Heart right ventricle (tissue), 16 donors: ENCODE results near the gene CEBPZ. TPM values are rescaled to one million over a fixed set of nuclear protein-coding genes. Genes with fewer than 3 reads are reported as not detected.
"Not testable (repeated sequence)": the region's sequence is repeated elsewhere in the genome, so short reads cannot be mapped to it uniquely, and the experiment has no call there.

ENCODE experiments used
- ATAC-seq, 8 donors: fragments of 200-7000 bp; cut with Tn5 transposase; one replicate each; pipeline ENCODE4 v1.9.1; 2020; ENCODE audit warnings: mild to moderate bottlenecking in 8 of 8, moderate library complexity in 8 of 8, moderate number of reproducible peaks in 1 of 8
- DNase-seq, 2 donors: peaks; one replicate each; pipeline ENCODE4 v3.0.0-alpha.2; 2020
- H3K27ac ChIP-seq, 10 donors: fragments of 200-600 bp; sonication (generic) in 2 of 10; one replicate each; pipeline versions ENCODE4 v1.5.0 to v1.8.0; 2020 to 2022; ENCODE audit warnings: mild to moderate bottlenecking in 3 of 10
- H3K27me3 ChIP-seq, 7 donors: fragments of 200-600 bp; one replicate each; pipeline ENCODE4 v1.8.0; 2021 to 2022; ENCODE audit warnings: mild to moderate bottlenecking in 2 of 7
- H3K36me3 ChIP-seq, 9 donors: fragments of 200-600 bp; sonication (generic) in 1 of 9; one replicate each; pipeline versions ENCODE4 v1.5.0 to v1.8.0; 2020 to 2022; ENCODE audit warnings: mild to moderate bottlenecking in 2 of 9
- H3K4me1 ChIP-seq, 9 donors: fragments of 200-600 bp; sonication (generic) in 1 of 9; one replicate each; pipeline versions ENCODE4 v1.5.0 to v1.8.0; 2020 to 2022; ENCODE audit warnings: mild to moderate bottlenecking in 4 of 9
- H3K4me3 ChIP-seq, 10 donors: fragments of 200-600 bp; sonication (generic) in 2 of 10; one replicate each; pipeline versions ENCODE4 v1.5.0 to v1.8.0; 2020 to 2022; ENCODE audit warnings: mild to moderate bottlenecking in 7 of 10, moderate library complexity in 2 of 10
- H3K9me3 ChIP-seq, 11 donors: fragments of 200-600 bp in 10 of 11; sonication (generic) in 2 of 11; one replicate each; pipeline versions ENCODE4 v1.5.0 to v1.8.0; 2013 to 2022; ENCODE audit warnings: mild to moderate bottlenecking in 2 of 11, control low read depth in 1 of 11, moderate library complexity in 1 of 11
- CTCF ChIP-seq, 9 donors: fragments of 200-600 bp; sonication (generic) in 2 of 9; IDR thresholded peaks; one replicate each; pipeline versions ENCODE4 v1.5.0 to v1.8.0; 2021 to 2022; ENCODE audit warnings: antibody characterized with exemption in 9 of 9, mild to moderate bottlenecking in 5 of 9, moderate library complexity in 1 of 9
- WGBS, 2 donors: extraction: QIAGEN DNeasy Blood & Tissue Kit; methylation state at CpG; one replicate each; pipeline ENCODE4 v1.1.7; 2013; ENCODE audit warnings: inconsistent platforms in 1 of 2; 5-methylcytosine and 5-hydroxymethylcytosine counted together
- intact Hi-C, 10 donors: fragments of 100-400 bp; cut with DNase I; formaldehyde crosslinking; loops; one replicate each; pipeline versions ENCODE4 v1.11.1 to v1.14.2; 2022
- polyA plus RNA-seq, 2 donors: library from polyadenylated mRNA; stranded (reverse); fragments of 200-250 nt; gene quantifications; one replicate each; pipeline ENCODE4 v1.2.3, GENCODE V29; 2013
- total RNA-seq, 10 donors: library from RNA; stranded (reverse); fragmentation: NEBNext Ultra II Directional in 3 of 10; extraction: Animal tissue kit (Norgen Biotek cat#: 25700) in 3 of 10; gene quantifications; one replicate each; pipeline versions ENCODE4 v1.2.1 to v1.2.4, GENCODE V29; 2021 to 2023
- donor health status: Arrhythmogenic right ventricular cardiomyopathy.
- donor health status: ischemic (EF 13 %, LVEDD 7.1; RV severe dilation, severe dysfunction).
- donor health status: healthy with polysubstance abuse.
- donor health status: DM: no; HTN: yes; CAD: no.
- donor health status: DM: no; HTN: no; CAD: no.
- donor health status: ischemic (EF 25% LVEDD 6.9; RV normal size, moderate dysfunction).
- donor health status: ischemic (EF 25% LVEDD 5.7; RV mildly dilated, moderate dysfunction).
- donor health status: healthy.
- donor health status: DM: yes; HTN: yes; CAD: no.
- donor health status: Ischemic cardiomyopathy.
- donor health status: ischemic (EF 35%, LVEDD 5.7; RV mildly dilated, moderate dysfunction).
- donor health status: nonischemic (EF 11% LVEDD 7.7; RV severe dilation, severe dysfunction).
- donor health status: DM: yes; HTN: yes; CAD: no.
- donor health status: PGD.
- donor health status: ischemic (EF 29% LVEDD 5.4; RV normal size, mild dysfunction).
- donor health status: nonischemic (EF 23%, LVEDD 6.1; RV moderate dilation, normal function).

Gene CEBPZ
- total and polyA plus RNA-seq, 12 donors, result 22.4 to 42.9 (median 28.2) TPM

- H3K9me3 ChIP-seq, result peaks cover 0 to 56% (median 17%) of the 10 kb centered on the region in 11 donors
- intact Hi-C loops, result no loop called here
- no peaks in the 10 kb centered on the region for H3K27me3 ChIP-seq
- DNase-seq (no peak), ATAC-seq (no peak)
- WGBS, 2 donors, result 90 to 91% methylated on average over 5 of the region's 5 CpGs
- no peak overlapping the region for H3K27ac ChIP-seq
- H3K4me3 ChIP-seq, result no peak overlapping the region
- peaks cover 0 to 100% (median 86%) of the 10 kb centered on the region in 9 donors for H3K36me3 ChIP-seq
- TF ChIP-seq CTCF (IDR thresholded peaks at IDR 0.05), result no peak
- H3K4me1 ChIP-seq, result no peaks in the 10 kb centered on the region
Observed at GRCh38 chr2:37205689-37206341, 25.6 kb downstream of the CEBPZ start.

GRCh38 chr2:37205071-37205661, 26.2 kb downstream of the CEBPZ start:
- WGBS, 2 donors, result 79 to 89% methylated on average over 8 of the region's 8 CpGs
- ATAC-seq, H3K27ac ChIP-seq, H3K4me3 ChIP-seq, H3K4me1 ChIP-seq, H3K27me3 ChIP-seq, DNase-seq, intact Hi-C loops: not testable (repeated sequence)
- Histone ChIP-seq H3K9me3 (peaks cover 0 to 56% (median 17%) of the 10 kb centered on the region in 11 donors), H3K36me3 (peaks cover 0 to 100% (median 85%) of the 10 kb centered on the region in 9 donors)

GRCh38 chr2:37203708-37204107, 27.7 kb downstream of the CEBPZ start:
- TF ChIP-seq CTCF (IDR thresholded peaks at IDR 0.05), result no peak
- no peak overlapping the region for H3K4me3 ChIP-seq
- DNase-seq, result no peak
- peaks cover 0 to 46% (median 10%) of the 10 kb centered on the region in 11 donors for H3K9me3 ChIP-seq
- no peaks in the 10 kb centered on the region for H3K27me3 ChIP-seq
- 91 to 94% methylated on average over 2 of the region's 2 CpGs for WGBS, 2 donors
- H3K27ac ChIP-seq, result no peak overlapping the region
- peaks cover 0 to 4% (median 0%) of the 10 kb centered on the region in 9 donors for H3K4me1 ChIP-seq
- intact Hi-C loops, result no loop called here
- peaks cover 0 to 92% (median 71%) of the 10 kb centered on the region in 9 donors for H3K36me3 ChIP-seq
- ATAC-seq, result no peak

GRCh38 chr2:37201766-37202165, 29.6 kb downstream of the CEBPZ start:
- intact Hi-C loops, result no loop called here
- Histone ChIP-seq H3K9me3 (peaks cover 0 to 27% (median 3%) of the 10 kb centered on the region in 11 donors), H3K4me3 (no peak overlapping the region), H3K27ac (no peak overlapping the region), H3K4me1 (peaks cover 2 to 21% (median 16%) of the 10 kb centered on the region in 9 donors), H3K27me3 (no peaks in the 10 kb centered on the region), H3K36me3 (peaks cover 0 to 72% (median 53%) of the 10 kb centered on the region in 9 donors)
- DNase-seq (no peak), ATAC-seq (no peak)
- WGBS, 2 donors, result 81 to 90% methylated on average over 1 of the region's 1 CpG
- no peak for TF ChIP-seq CTCF (IDR thresholded peaks at IDR 0.05)

DNA sequence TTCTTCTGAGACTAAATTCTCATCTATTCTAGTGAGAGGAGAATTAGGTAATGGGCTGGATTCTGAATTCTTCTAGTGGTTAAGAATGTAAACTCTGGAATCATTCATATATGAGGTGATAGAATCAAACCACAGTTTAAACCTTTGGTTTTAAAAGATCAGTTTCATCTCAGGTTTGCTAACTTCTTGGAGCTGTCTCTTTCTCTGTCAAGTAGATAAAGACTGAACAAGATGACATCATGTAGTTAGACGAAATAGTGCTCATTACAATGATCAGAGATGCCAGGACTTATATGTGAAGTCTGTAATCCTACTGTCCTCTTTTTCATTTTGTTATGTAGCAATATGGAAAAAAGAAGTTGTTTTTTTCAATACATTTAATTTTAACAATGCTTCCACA, 30.2 kb downstream of the CEBPZ start:
- Histone ChIP-seq H3K4me3 (no peak overlapping the region), H3K36me3 (peaks cover 0 to 67% (median 47%) of the 10 kb centered on the region in 9 donors)
- intact Hi-C loops, result no loop called here

More for the DNA sequence above, 30.2 kb downstream of the CEBPZ start:
- no peak for TF ChIP-seq CTCF (IDR thresholded peaks at IDR 0.05)
- DNase-seq (no peak), ATAC-seq (no peak)
- H3K27ac ChIP-seq, result no peak overlapping the region
- H3K27me3 ChIP-seq, result no peaks in the 10 kb centered on the region
- H3K4me1 ChIP-seq, result peaks cover 2 to 22% (median 16%) of the 10 kb centered on the region in 9 donors
- H3K9me3 ChIP-seq, result peaks cover 0 to 21% (median 3%) of the 10 kb centered on the region in 11 donors
- WGBS, 2 donors, result 63 to 71% methylated on average over 1 of the region's 1 CpG
